ENCODE results near the gene CNGA3.

Gene CNGA3

GRCh38 chr2:98359986-98360385 is 13.7 kb downstream of the CNGA3 start:
- Histone ChIP-seq H3K36me3 (ENCODE audit: insufficient read depth, low read length) (no peaks in the 10 kb centered on the region), H3K27ac (no peak overlapping the region), H3K9me3 (ENCODE audit: low read depth, low read length) (no peaks in the 10 kb centered on the region), H3K9ac (ENCODE audit: insufficient read length) (no peak overlapping the region), H3K4me3 (no peak overlapping the region)
- TF ChIP-seq FOXP2 (optimal IDR thresholded peaks at IDR 0.05; ENCODE audit: control extremely low read depth, extremely low read length, insufficient read depth) (no peak), POLR2AphosphoS5 (IDR thresholded peaks at IDR 0.05; ENCODE audit: borderline replicate concordance, low read depth, low read length) (no peak)
- no peak for DNase-seq (ENCODE audit: low read depth, low spot score)

GRCh38 chr2:98367721-98368120 is 21.5 kb downstream of the CNGA3 start:
- H3K36me3 ChIP-seq (ENCODE audit: insufficient read depth, low read length): no peaks in the 10 kb centered on the region
- no peak for DNase-seq (ENCODE audit: low read depth, low spot score)
- H3K9me3 ChIP-seq (ENCODE audit: low read depth, low read length): no peaks in the 10 kb centered on the region
- no peak overlapping the region for H3K9ac ChIP-seq (ENCODE audit: insufficient read length)
- no peak overlapping the region for H3K27ac ChIP-seq
- no peak overlapping the region for H3K4me3 ChIP-seq
- no peak for TF ChIP-seq EZH2 (IDR thresholded peaks at IDR 0.05)
- no peak for TF ChIP-seq POLR2AphosphoS5 (IDR thresholded peaks at IDR 0.05; ENCODE audit: borderline replicate concordance, low read depth, low read length)
- no peak for TF ChIP-seq FOXP2 (optimal IDR thresholded peaks at IDR 0.05; ENCODE audit: control extremely low read depth, extremely low read length, insufficient read depth)

- H3K4me3 ChIP-seq: no peak overlapping the region
- no peak overlapping the region for H3K27ac ChIP-seq
- TF ChIP-seq POLR2AphosphoS5 (IDR thresholded peaks at IDR 0.05; ENCODE audit: borderline replicate concordance, low read depth, low read length) (no peak), EZH2 (IDR thresholded peaks at IDR 0.05) (no peak), FOXP2 (optimal IDR thresholded peaks at IDR 0.05; ENCODE audit: control extremely low read depth, extremely low read length, insufficient read depth) (no peak)
- no peak overlapping the region for H3K9ac ChIP-seq (ENCODE audit: insufficient read length)
- H3K36me3 ChIP-seq (ENCODE audit: insufficient read depth, low read length): no peaks in the 10 kb centered on the region
- no peak for DNase-seq (ENCODE audit: low read depth, low spot score)
- H3K9me3 ChIP-seq (ENCODE audit: low read depth, low read length): no peaks in the 10 kb centered on the region
These were observed 23.5 kb downstream of the CNGA3 start for GRCh38 chr2:98369710-98370239.

GRCh38 chr2:98372121-98372520 is 25.9 kb downstream of the CNGA3 start:
- Histone ChIP-seq H3K36me3 (ENCODE audit: insufficient read depth, low read length) (no peaks in the 10 kb centered on the region), H3K9ac (ENCODE audit: insufficient read length) (no peak overlapping the region), H3K27ac (no peak overlapping the region)

GRCh38 chr2:98372579-98372978 is 26.3 kb downstream of the CNGA3 start:
- no peak overlapping the region for H3K4me3 ChIP-seq
- DNase-seq (ENCODE audit: low read depth, low spot score): no peak
- H3K36me3 ChIP-seq (ENCODE audit: insufficient read depth, low read length): no peaks in the 10 kb centered on the region
- no peaks in the 10 kb centered on the region for H3K9me3 ChIP-seq (ENCODE audit: low read depth, low read length)
- TF ChIP-seq POLR2AphosphoS5 (IDR thresholded peaks at IDR 0.05; ENCODE audit: borderline replicate concordance, low read depth, low read length): no peak
- no peak for TF ChIP-seq FOXP2 (optimal IDR thresholded peaks at IDR 0.05; ENCODE audit: control extremely low read depth, extremely low read length, insufficient read depth)
- TF ChIP-seq EZH2 (IDR thresholded peaks at IDR 0.05): no peak
- no peak overlapping the region for H3K9ac ChIP-seq (ENCODE audit: insufficient read length)
- H3K27ac ChIP-seq: no peak overlapping the region

More at GRCh38 chr2:98372121-98372520, 25.9 kb downstream of the CNGA3 start:
- no peaks in the 10 kb centered on the region for H3K9me3 ChIP-seq (ENCODE audit: low read depth, low read length)
- H3K4me3 ChIP-seq: no peak overlapping the region
- TF ChIP-seq EZH2 (IDR thresholded peaks at IDR 0.05) (no peak), POLR2AphosphoS5 (IDR thresholded peaks at IDR 0.05; ENCODE audit: borderline replicate concordance, low read depth, low read length) (no peak), FOXP2 (optimal IDR thresholded peaks at IDR 0.05; ENCODE audit: control extremely low read depth, extremely low read length, insufficient read depth) (no peak)
- no peak for DNase-seq (ENCODE audit: low read depth, low spot score)

- no peak for TF ChIP-seq EZH2 (IDR thresholded peaks at IDR 0.05)
- no peak for TF ChIP-seq POLR2AphosphoS5 (IDR thresholded peaks at IDR 0.05; ENCODE audit: borderline replicate concordance, low read depth, low read length)
- no peak for TF ChIP-seq FOXP2 (optimal IDR thresholded peaks at IDR 0.05; ENCODE audit: control extremely low read depth, extremely low read length, insufficient read depth)
- Histone ChIP-seq H3K27ac (no peak overlapping the region), H3K9me3 (ENCODE audit: low read depth, low read length) (no peaks in the 10 kb centered on the region), H3K4me3 (no peak overlapping the region), H3K9ac (ENCODE audit: insufficient read length) (no peak overlapping the region), H3K36me3 (ENCODE audit: insufficient read depth, low read length) (no peaks in the 10 kb centered on the region)
- DNase-seq (ENCODE audit: low read depth, low spot score): no peak
These were observed 28.0 kb downstream of the CNGA3 start for GRCh38 chr2:98374286-98374685.

GRCh38 chr2:98374958-98375570 is 28.8 kb downstream of the CNGA3 start:
- Histone ChIP-seq H3K9me3 (ENCODE audit: low read depth, low read length) (no peaks in the 10 kb centered on the region), H3K36me3 (ENCODE audit: insufficient read depth, low read length) (no peaks in the 10 kb centered on the region), H3K4me3 (no peak overlapping the region), H3K9ac (ENCODE audit: insufficient read length) (no peak overlapping the region), H3K27ac (no peak overlapping the region)
- DNase-seq (ENCODE audit: low read depth, low spot score): no peak
- TF ChIP-seq EZH2 (IDR thresholded peaks at IDR 0.05): no peak
- TF ChIP-seq FOXP2 (optimal IDR thresholded peaks at IDR 0.05; ENCODE audit: control extremely low read depth, extremely low read length, insufficient read depth): no peak
- no peak for TF ChIP-seq POLR2AphosphoS5 (IDR thresholded peaks at IDR 0.05; ENCODE audit: borderline replicate concordance, low read depth, low read length)

- TF ChIP-seq FOXP2 (optimal IDR thresholded peaks at IDR 0.05; ENCODE audit: control extremely low read depth, extremely low read length, insufficient read depth): no peak
- no peak for TF ChIP-seq POLR2AphosphoS5 (IDR thresholded peaks at IDR 0.05; ENCODE audit: borderline replicate concordance, low read depth, low read length)
- TF ChIP-seq EZH2 (IDR thresholded peaks at IDR 0.05): no peak
- DNase-seq (ENCODE audit: low read depth, low spot score): no peak
These were observed 30.1 kb downstream of the CNGA3 start for GRCh38 chr2:98376301-98376910.

More at GRCh38 chr2:98376301-98376910, 30.1 kb downstream of the CNGA3 start:
- no peaks in the 10 kb centered on the region for H3K9me3 ChIP-seq (ENCODE audit: low read depth, low read length)
- H3K9ac ChIP-seq (ENCODE audit: insufficient read length): no peak overlapping the region
- H3K36me3 ChIP-seq (ENCODE audit: insufficient read depth, low read length): no peaks in the 10 kb centered on the region
- H3K27ac ChIP-seq: no peak overlapping the region
- H3K4me3 ChIP-seq: no peak overlapping the region
